ENCODE measurements around the gene TBK1.

The TBK1 gene

DNA sequence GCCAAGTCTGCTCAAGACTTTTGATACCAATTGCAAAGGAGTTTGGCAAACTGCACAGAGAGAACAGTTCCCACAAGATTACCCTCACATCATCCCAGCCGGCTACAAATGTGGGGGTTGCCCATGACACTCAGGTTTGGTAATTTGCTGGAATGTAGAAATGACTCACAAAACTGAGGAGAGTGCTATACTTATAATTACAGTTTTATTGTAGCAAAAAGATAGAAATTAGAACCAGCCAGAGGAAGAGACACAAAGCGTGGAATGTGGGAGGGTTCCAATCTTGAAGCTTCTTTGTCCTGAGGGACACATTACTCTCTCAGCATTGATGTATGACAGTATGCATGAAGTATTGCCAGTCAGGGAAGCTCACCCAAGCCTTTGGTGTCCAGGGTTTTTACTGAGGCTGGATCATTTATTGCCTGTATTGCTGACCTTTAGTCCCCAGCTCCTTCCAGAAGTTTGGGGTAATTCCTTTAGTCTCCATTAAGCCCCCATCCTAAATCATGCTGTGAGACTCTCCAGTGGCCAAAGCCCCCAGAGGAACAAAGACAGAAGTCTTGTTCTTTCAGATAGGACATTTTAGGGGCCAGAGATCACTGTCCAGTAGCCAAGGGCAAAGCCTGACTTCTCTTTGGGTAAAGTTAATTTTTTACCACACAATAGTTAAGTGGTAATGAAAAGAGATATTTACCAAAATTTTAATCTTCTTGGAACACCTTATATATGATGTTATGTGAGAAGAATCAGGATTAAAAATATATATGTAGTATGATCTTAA lies 9.9 kb downstream of the TBK1 start:
- Histone ChIP-seq H3F3A (ENCODE audit: insufficient read depth, low read length) (no peaks in the 10 kb centered on the region), H3K27me3 (ENCODE audit: insufficient read depth, low read length) (no peaks in the 10 kb centered on the region), H3K4me1 (ENCODE audit: insufficient read depth, low read length, severe bottlenecking) (peaks cover 32% of the 10 kb centered on the region), H3K9me2 (ENCODE audit: low read depth, low read length) (no peaks in the 10 kb centered on the region), H3K4me3 (ENCODE audit: low read depth, low read length, poor library complexity, severe bottlenecking) (no peak overlapping the region), H2AFZ (ENCODE audit: low read length) (no peak overlapping the region), H3K9ac (ENCODE audit: low read length) (no peak overlapping the region), H3K36me3 (ENCODE audit: insufficient read depth, low read length) (peaks cover 76% of the 10 kb centered on the region), H3K27ac (ENCODE audit: low read depth, low read length, poor library complexity, severe bottlenecking) (no peak overlapping the region), H3K4me2 (ENCODE audit: low read length) (no peak overlapping the region), H3K9me3 (ENCODE audit: low read length) (no peaks in the 10 kb centered on the region), H3K79me2 (ENCODE audit: insufficient read depth, low read length) (peaks cover 30% of the 10 kb centered on the region), H4K20me1 (ENCODE audit: insufficient read depth, low read length) (no peaks in the 10 kb centered on the region)
- TF ChIP-seq, protein P1, sequence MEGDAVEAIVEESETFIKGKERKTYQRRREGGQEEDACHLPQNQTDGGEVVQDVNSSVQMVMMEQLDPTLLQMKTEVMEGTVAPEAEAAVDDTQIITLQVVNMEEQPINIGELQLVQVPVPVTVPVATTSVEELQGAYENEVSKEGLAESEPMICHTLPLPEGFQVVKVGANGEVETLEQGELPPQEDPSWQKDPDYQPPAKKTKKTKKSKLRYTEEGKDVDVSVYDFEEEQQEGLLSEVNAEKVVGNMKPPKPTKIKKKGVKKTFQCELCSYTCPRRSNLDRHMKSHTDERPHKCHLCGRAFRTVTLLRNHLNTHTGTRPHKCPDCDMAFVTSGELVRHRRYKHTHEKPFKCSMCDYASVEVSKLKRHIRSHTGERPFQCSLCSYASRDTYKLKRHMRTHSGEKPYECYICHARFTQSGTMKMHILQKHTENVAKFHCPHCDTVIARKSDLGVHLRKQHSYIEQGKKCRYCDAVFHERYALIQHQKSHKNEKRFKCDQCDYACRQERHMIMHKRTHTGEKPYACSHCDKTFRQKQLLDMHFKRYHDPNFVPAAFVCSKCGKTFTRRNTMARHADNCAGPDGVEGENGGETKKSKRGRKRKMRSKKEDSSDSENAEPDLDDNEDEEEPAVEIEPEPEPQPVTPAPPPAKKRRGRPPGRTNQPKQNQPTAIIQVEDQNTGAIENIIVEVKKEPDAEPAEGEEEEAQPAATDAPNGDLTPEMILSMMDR (IDR thresholded peaks at IDR 0.05; ENCODE audit: low read length), result no peak
- TF ChIP-seq EZH2 (IDR thresholded peaks at IDR 0.05; ENCODE audit: borderline replicate concordance, low read length), result no peak

DNA sequence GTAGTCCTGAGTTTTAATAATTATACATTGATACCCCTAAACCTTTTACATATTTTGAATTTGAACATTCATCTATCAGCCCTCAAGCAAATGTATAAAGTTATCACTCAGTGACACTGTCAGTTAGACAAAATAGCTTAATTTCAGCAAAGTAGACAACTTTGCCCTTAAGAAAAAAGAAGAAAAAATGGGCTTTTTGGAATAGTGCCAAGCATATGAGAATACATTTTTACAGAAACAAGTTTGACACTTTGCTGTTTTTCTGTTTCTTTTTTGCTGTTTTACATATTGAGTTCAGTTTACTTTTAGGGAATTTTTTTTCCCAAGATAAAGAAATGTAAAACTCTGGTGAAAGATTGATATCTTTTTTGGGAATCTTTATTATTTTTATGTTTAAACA lies 14.3 kb downstream of the TBK1 start:
- Histone ChIP-seq H3K79me2 (ENCODE audit: insufficient read depth, low read length) (no peaks in the 10 kb centered on the region), H3K9me3 (ENCODE audit: low read length) (no peaks in the 10 kb centered on the region), H3K27ac (ENCODE audit: low read depth, low read length, poor library complexity, severe bottlenecking) (no peak overlapping the region), H3K4me1 (ENCODE audit: insufficient read depth, low read length, severe bottlenecking) (no peaks in the 10 kb centered on the region), H3K27me3 (ENCODE audit: insufficient read depth, low read length) (no peaks in the 10 kb centered on the region), H4K20me1 (ENCODE audit: insufficient read depth, low read length) (no peaks in the 10 kb centered on the region), H2AFZ (ENCODE audit: low read length) (no peak overlapping the region), H3K4me2 (ENCODE audit: low read length) (no peak overlapping the region), H3K36me3 (ENCODE audit: insufficient read depth, low read length) (peaks cover 87% of the 10 kb centered on the region), H3K9me2 (ENCODE audit: low read depth, low read length) (no peaks in the 10 kb centered on the region), H3F3A (ENCODE audit: insufficient read depth, low read length) (no peaks in the 10 kb centered on the region; the same call in 1 of the 2 replicates), H3K9ac (ENCODE audit: low read length) (no peak overlapping the region), H3K4me3 (ENCODE audit: low read depth, low read length, poor library complexity, severe bottlenecking) (no peak overlapping the region)
- TF ChIP-seq, protein P1 (IDR thresholded peaks at IDR 0.05; ENCODE audit: low read length), result no peak
- no peak for TF ChIP-seq EZH2 (IDR thresholded peaks at IDR 0.05; ENCODE audit: borderline replicate concordance, low read length)

DNA sequence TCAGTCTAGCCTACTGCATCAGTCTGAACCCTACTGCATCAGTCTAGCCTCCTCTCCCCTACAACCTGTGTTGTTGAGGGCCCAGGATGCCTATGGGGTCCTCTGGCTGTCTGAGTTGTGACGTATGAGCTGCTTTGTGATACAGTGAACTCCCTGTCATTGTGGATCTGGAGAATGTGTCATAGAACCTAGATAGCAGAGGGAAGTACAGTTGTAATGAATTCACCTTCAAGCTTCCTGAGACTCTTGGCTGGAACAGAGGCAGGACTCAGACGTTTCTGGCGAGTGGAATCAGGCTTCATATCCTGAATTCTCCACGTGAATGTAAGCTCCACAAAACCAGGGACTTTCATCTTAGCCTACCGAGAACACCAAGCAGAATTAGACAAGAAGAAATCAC lies 17.0 kb downstream of the TBK1 start:
- Histone ChIP-seq H2AFZ (ENCODE audit: low read length) (no peak overlapping the region), H3K79me2 (ENCODE audit: insufficient read depth, low read length) (no peaks in the 10 kb centered on the region), H3K4me1 (ENCODE audit: insufficient read depth, low read length, severe bottlenecking) (no peaks in the 10 kb centered on the region), H3K27ac (ENCODE audit: low read depth, low read length, poor library complexity, severe bottlenecking) (no peak overlapping the region), H3K9me3 (ENCODE audit: low read length) (no peaks in the 10 kb centered on the region), H3F3A (ENCODE audit: insufficient read depth, low read length) (no peaks in the 10 kb centered on the region; the same call in 1 of the 2 replicates), H3K9me2 (ENCODE audit: low read depth, low read length) (no peaks in the 10 kb centered on the region), H4K20me1 (ENCODE audit: insufficient read depth, low read length) (no peaks in the 10 kb centered on the region), H3K9ac (ENCODE audit: low read length) (no peak overlapping the region), H3K4me3 (ENCODE audit: low read depth, low read length, poor library complexity, severe bottlenecking) (no peak overlapping the region), H3K27me3 (ENCODE audit: insufficient read depth, low read length) (no peaks in the 10 kb centered on the region), H3K36me3 (ENCODE audit: insufficient read depth, low read length) (peaks cover 94% of the 10 kb centered on the region), H3K4me2 (ENCODE audit: low read length) (no peak overlapping the region)
- TF ChIP-seq, protein P1 (IDR thresholded peaks at IDR 0.05; ENCODE audit: low read length), result no peak
- TF ChIP-seq EZH2 (IDR thresholded peaks at IDR 0.05; ENCODE audit: borderline replicate concordance, low read length), result no peak
